GM18526 (cell line): Measurements from ENCODE around the gene DDX52.

Experiments
- POLR2A ChIP-seq: IDR thresholded peaks from 3 replicates; pipeline ENCODE4 v1.6.1; 2011; ENCODE audit not compliant: insufficient read length; ENCODE audit errors: extremely low read depth

Gene DDX52

DNA sequence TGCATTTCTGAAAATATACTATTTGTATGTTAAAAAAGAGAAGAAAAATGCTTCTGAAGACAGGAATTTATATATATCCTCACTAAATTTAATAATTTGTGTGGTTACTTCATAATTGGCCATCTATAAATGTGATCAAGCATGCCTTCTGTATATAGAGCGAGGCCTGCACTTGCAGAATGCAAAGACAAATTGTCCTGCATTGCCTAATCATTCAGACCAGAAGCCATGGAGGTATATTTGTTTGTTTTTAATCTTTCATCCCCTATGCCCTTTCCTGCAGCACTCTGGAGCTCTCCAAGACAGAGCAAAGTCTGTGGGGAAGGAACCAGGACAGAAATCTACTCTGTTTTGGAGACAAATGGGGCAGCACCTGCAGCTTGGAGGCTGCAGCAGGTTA is 23.8 kb upstream of the DDX52 start:
- no peak for TF ChIP-seq POLR2A

DNA sequence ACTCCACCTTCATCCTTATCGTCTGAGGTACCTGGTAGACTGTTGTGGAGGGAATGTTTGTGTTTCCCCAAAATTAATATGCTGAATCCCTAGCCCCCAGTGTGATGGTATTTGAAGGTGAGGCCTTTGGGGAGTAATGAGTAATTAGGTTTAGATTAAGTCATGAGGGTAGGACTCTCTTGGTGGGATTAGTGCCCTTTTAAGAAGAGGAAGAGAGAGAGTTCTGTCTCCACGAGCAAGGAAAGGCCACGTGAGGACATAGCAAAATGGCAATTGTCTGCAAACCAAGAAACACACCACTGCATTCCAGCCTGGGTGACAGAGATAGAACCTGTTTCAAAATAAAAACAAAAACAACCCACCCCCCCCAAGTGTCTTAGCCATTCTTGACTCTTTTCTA is 21.0 kb upstream of the DDX52 start:
- no peak for TF ChIP-seq POLR2A

DNA sequence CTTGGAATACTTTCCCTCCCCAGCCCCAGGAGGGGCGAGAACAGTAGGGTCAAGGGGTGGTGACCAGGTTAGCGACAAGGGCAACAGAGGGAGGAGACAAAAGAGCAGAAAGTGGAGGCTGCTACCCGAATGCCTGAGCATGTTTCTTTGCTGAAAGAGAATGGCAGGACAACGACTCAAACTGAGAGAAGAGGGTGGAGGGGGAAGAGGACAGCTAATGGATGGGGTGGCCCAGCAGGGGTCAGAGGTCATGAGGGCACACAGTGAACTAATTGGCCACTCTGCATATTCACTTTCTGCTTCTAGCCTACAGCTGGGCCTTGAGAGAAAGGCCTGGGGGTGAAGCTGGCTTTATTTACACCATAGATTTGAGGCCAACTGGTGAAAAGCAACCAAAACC is 19.1 kb upstream of the DDX52 start:
- TF ChIP-seq POLR2A = no peak

DNA sequence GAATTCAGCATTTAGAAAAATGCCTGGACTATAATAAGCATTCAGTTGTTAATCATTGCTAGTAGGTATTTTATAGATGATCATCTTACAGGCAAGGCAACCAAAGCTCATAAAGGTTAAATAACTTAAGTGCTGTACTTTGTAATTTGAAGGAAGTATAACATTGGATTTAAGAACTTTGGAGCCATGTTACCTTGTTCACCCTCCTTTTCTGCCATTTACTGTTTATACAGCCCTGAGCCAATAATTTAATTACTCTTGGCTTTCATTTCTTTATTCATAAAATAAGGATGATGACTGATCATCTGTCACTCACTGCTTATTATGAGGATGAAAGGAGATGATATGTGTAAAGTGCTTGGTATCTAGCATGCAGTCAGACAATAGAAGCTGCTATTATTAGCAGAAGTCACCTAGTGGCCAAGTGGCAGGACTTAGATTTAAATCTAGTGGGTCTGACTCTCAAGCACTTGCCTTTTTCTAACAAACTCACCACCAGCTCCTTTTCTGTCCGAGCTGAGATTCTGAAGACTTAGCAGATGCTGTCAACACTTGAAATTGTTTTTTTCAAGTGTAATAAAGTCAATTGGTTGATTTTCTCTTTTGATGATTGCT is 18.3 kb upstream of the DDX52 start:
- no peak for TF ChIP-seq POLR2A

DNA sequence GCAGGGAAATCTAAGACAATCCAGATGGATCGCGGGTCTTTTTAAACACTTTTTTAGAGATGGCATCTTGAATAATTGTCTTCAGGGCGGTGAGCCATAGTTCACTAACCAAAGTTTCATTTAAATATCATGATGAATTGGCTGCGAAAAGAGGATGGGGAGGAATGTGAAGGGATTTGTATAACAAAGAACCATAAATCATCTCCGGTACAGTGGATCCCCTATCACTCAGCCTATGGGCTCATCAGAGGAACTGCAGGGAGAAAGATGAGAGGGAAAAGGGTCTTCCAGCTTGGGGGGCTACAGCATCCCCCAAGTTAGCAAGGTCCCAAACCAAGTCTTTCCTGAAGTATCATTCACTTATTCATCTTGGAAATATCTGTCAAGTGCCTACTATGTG is 16.7 kb upstream of the DDX52 start:
- TF ChIP-seq POLR2A = no peak

DNA sequence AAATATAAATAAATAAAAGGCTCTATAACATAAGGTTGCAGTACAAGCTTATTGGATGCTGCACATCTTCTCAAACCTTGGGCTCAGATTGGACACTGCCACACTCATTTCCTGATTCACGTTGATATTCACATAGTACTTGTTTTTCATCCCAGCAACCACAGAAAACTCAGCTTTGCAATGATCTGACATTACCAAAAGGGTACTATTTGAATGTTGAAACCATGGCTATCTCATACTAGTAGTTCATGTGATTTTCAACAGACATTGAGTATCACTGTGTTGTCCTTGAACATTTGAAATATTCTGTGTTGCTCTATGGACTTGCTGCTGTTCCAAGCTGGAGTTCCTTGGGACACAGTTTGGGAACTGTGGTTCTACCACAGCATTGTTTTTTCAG is 14.0 kb upstream of the DDX52 start:
- TF ChIP-seq POLR2A = no peak

DNA sequence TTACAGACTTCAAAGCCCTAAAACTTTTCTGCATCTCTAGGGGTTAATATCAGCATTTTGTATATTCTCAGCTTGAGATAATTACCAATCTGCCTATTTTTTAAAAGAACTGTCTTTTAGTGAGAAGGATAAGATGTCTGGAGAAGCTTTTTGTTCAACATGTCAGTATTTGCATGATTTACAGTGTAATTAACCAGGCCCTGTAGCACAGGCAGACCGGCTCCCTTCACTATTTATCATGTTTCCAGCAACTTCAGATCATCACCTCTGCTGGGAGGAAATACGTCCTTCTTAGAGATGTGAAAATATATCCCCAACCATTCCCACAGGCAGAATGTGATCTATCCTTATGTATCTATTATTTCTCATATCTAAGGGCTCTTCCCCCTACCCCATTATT is 8.6 kb upstream of the DDX52 start:
- TF ChIP-seq POLR2A = no peak

DNA sequence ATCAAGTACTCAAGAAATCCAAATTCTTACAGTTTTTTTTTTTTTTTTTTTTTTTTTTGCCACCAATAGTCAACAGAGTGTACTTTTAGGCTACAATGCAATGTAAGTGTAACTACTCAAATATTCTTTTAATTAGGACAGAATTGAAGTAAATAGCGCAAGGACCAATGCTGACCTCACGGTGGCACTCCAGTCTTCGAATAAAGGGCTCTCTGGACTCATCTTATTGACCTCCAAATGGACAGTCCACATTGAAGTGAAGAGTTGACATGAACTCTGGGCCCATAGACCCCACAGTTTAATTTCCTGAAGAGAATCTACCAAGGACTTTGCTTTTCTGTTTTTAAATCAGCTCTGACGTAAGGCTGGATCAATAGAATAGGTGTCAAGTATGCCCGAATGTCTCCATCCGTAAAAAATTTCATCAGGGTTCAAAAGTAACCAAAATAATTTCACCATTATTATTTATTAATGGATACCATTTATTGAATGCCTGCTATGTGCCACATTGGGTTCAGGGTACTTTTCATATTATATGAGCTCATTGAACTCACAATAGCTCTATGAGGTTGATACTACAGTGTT is 7.3 kb upstream of the DDX52 start:
- TF ChIP-seq POLR2A = no peak

DNA sequence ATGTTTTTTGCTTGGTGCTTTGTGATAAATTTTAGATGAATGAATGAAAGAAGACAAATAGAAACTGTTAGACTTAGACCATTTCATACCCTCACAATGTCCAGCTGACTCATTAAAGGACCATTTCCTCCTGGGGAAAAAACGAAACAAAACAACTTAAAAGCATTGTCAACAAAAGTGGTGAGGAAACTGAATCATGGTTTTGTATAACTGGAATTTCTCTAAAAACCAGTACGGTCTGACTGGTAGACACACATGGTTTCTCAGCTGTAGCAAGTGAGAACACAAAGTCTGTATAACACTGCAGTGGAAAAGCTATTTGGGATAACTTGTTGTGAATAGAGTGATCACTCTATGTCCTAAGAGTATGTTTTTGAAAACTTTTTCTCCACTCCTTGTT is 5.3 kb upstream of the DDX52 start:
- TF ChIP-seq POLR2A = no peak

DNA sequence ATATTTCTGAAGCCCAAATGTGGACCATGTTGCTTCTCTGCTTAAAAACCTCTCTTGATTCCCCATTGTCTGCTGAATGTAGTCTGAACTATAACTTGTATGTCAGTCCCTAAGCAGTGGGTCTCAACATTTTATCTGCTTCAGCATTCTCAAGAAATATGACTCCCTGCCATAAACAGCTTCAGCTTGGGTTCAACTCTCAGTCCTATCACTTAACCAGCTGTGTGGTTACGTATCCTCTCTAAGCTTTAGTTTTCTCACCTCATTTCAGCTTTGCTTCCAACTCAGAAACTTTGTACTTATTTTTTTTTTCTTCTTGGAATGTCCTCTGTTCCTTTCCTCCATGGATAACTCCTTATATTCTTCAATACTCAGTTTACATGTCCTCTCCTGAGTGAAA is 4.6 kb upstream of the DDX52 start:
- no peak for TF ChIP-seq POLR2A

DNA sequence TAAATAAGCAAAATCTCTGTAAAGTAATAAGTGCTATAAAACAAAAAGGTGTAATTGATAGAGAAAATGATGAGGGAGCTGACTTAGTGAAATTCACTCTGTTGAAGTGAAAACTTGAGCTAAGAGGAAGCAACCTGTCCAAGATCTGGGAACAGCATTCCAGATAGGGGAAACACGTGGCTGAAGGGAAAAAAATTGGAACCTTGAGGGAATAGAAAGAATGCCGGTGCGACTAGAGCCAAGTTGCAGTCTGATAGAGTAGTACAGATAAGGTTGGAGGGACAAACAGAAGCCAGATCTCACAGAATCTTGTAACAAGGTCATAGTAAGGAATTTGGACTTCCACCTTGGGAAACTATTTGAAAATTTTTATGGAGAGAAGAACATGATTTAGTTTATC is 623 bp upstream of the DDX52 start:
- TF ChIP-seq POLR2A = no peak

DNA sequence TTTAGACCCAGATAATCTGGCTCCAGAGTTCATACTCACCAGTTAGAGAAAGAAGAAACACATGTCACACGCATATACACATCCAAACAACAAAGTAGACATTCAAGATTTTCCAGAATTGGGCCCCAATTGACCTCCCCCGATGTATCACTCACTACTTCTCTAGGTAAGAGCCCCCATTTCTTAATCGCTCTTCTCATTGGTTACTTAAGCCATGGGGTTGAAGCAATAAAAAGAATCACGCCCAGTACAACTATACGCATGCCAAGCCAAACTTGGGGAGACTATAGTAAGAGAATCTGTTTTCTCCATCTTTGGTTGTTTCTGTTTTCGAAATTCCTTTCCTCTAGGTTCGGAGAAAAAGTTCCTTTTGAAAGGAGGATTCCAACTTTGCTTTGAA is 565 bp downstream of the DDX52 start:
- no peak for TF ChIP-seq POLR2A

DNA sequence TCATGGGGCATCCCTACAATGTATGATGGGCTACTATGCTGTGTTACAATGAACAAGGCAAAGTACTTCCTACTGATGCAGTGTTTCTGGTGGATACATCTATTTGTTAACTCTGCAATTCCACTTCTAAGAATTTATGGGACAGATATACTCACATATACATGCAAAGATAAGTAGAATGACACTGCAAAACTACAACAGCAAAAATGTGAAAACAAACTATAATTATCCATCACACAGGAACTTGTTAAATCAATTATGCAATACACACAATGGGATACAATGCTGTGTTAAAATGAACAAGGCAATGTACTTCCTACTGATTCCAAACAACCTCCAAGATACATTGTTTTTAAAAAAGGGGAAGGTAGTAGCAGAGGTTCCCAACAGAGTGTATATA is 3.2 kb downstream of the DDX52 start:
- TF ChIP-seq POLR2A = no peak

DNA sequence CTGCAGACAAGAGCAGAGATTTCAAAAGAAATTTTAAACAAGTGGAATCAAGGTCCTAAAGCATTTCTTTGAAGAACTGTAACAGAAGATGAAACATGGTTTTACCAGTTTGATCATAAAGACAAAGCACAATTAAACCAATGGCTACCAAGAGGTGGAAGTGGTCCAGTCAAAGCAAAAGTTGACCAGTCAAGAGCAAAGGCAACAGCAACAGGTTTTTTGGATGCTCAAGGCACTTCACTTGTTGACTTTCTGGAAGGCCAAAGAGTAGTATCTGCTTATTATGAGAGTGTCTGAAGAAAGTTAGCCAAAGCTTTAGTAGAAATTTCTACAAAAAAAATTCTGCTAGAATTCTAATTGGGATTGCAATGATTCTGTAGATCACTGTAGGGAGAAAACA is 5.3 kb downstream of the DDX52 start:
- TF ChIP-seq POLR2A = no peak

DNA sequence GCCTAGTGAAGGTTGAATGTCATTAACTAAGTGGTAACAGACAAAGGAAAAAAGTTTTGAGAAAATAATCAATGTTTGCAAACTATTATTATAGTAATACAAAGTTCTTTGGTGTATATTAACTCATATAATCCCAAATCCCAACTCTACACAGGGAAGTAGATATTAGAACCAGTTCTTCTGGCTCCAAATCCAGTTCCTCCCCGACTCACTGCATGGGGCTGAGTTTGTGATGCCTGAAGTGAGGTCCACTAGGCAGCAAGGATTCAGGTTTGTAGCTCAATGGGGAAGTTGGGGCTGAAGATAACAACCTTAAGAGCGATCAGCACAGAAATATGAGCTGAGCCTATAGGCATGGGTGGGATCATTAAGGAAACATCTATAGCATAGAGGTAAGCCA is 28.4 kb downstream of the DDX52 start:
- no peak for TF ChIP-seq POLR2A

DNA sequence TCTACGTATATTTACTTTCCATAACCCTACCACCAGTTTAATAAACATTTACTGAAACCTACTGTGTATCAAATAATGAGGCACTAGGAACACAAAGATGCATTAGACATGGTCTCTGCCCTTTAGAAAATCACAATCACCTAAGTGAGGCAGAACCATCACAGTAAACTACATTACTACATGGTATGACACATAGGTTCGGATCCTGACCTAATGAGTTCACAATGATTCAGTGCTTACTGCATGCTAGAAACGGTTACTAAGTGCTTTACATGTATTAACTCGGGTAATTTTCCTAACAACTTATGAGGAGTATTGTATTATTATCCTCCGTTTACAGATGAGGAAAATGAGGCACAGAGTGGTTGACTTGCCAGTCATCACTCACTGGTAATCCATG is 28.9 kb downstream of the DDX52 start:
- no peak for TF ChIP-seq POLR2A

DNA sequence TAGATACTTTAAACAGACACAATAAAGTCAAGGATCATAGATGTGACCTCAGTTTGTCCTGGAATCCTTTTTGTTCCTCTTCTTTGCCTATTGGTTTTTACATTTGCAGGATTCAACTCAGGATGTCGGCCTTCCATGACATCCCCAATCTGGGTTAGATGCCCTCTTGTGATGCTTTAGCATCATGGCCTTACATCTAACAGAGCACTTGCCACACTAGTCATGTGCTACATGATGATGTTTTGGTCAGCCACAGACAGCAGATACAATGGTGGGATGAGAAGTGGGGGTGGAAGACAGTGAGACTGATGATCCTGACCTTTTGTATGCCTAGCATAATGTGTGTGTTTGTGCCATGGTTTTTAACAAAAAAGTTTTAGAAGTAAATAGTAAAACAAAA is 32.3 kb downstream of the DDX52 start:
- TF ChIP-seq POLR2A = no peak
